ENCODE data around the gene LTBP2. TPM values are rescaled to one million over a fixed set of nuclear protein-coding genes. Genes with fewer than 3 reads are reported as not detected.

LTBP2 gene
- total RNA-seq, 6 experiments from 2014 or later: 0.46 to 3.5 (median 1.7) TPM

DNA sequence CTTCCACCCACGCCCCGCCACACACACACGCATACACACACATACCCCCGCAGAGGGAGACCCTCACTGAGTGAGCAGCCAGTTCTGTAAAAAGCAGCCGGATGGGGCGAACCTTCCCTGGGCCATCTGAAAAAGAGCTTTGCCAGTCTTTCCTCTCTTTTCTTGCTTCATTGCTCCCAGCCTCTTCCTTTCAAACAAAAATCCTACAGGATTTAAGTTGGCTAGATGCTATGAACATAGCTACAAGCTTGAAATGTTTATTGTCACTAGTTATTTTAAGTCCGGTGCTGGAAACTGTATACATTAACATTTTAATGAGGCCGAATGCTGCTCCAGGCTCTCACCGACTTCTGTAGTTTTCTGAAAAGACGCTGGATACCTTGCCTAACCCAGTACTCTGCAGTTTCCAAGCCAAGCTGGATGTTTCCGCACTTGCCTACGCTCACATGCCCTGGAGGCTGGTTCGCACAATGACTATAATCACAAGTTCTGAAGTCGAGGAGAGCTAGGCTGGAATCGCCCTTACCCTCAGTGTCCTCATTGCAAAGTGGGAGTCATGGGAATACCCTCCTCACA lies 39.2 kb downstream of the LTBP2 start:
- no peak for TF ChIP-seq POLR2A (IDR thresholded peaks at IDR 0.05)
- TF ChIP-seq, protein P1, sequence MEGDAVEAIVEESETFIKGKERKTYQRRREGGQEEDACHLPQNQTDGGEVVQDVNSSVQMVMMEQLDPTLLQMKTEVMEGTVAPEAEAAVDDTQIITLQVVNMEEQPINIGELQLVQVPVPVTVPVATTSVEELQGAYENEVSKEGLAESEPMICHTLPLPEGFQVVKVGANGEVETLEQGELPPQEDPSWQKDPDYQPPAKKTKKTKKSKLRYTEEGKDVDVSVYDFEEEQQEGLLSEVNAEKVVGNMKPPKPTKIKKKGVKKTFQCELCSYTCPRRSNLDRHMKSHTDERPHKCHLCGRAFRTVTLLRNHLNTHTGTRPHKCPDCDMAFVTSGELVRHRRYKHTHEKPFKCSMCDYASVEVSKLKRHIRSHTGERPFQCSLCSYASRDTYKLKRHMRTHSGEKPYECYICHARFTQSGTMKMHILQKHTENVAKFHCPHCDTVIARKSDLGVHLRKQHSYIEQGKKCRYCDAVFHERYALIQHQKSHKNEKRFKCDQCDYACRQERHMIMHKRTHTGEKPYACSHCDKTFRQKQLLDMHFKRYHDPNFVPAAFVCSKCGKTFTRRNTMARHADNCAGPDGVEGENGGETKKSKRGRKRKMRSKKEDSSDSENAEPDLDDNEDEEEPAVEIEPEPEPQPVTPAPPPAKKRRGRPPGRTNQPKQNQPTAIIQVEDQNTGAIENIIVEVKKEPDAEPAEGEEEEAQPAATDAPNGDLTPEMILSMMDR (IDR thresholded peaks at IDR 0.05): no peak
- intact Hi-C loops (cut with DNase I): no loop called here
- Histone ChIP-seq H3K27ac (no peak overlapping the region), H3K4me1 (no peaks in the 10 kb centered on the region), H3K36me3 (no peaks in the 10 kb centered on the region), H3K4me3 (no peak overlapping the region), H3K9me3 (no peaks in the 10 kb centered on the region), H3K27me3 (no peaks in the 10 kb centered on the region)
- ATAC-seq: no peak
- peak in 1 of 3 donors; percentile 33 for DNase-seq
- 79% methylated on average over 12 of the region's 15 CpGs for WGBS (ENCODE audit: insufficient coverage, low coverage, low lambda C conversion rate, missing lambda C conversion rate)

DNA sequence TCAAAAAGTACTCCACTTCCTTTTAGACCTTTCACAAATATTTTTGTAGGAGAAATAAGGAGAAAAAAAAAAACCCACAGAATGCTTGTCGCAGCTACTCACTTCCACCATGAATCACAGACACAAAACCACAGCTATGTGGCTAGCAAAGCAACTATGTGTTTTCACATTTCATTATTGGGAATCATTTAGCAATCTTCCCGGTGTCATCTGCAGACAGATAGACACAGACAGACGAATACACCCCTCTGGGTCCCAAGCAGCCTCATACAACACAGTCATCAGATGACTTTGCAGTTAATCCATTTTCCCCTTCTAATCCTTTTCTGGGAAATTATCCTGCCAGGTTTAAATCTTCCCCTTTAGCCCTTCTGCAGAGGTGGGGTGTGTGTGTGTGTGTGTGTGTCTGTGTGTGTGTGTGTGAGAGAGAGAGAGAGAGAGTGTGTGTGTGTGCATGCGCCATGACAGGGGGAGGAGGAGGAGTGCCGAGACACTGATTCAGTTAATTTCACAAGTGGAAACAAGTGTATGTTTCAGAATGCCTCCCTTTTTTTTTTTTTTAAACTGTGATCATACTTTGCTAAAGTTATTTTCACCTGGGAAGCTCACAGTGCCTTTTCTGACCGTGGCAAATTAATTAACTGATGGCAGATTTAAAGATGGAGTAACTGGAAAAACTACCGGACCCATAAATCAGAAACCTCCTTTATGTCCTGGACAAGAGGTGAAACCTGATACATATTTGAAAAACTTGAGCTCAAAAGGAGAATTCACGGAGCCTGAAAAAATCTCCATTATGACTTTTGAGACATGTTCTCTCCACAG lies 39.9 kb downstream of the LTBP2 start:
- H3K9me3 ChIP-seq: no peaks in the 10 kb centered on the region
- ATAC-seq (peak in 2 of 4 donors; percentile 13 to 52), DNase-seq (peak in 1 of 3 donors; percentile 2)

DNA sequence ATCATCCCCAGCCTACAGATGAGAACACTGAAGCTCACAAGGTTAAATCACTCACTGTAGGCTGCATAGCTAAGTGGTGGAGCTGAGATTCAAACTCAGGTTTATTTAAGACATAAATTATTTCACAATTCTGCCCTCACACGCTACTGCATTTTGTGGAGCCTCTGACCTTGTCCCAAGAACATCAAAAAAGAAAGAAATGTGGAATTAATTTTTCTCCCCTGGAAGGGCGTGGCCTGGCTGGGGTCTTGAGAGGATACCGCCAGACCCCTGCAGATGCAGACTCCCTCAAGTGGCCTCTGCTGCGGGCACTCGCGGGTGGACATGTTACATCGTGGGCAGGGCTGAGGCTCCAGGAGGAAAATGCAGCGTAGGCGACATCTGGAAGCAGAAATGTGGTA lies 40.6 kb downstream of the LTBP2 start:
- H3K27ac ChIP-seq: no peak overlapping the region
- H3K36me3 ChIP-seq: no peaks in the 10 kb centered on the region
- H3K4me1 ChIP-seq: no peaks in the 10 kb centered on the region
- intact Hi-C loops (cut with DNase I): no loop called here
- TF ChIP-seq POLR2A (IDR thresholded peaks at IDR 0.05): no peak
- TF ChIP-seq, protein P1 (IDR thresholded peaks at IDR 0.05): no peak
- H3K27me3 ChIP-seq: no peaks in the 10 kb centered on the region
- WGBS (ENCODE audit: insufficient coverage, low coverage, low lambda C conversion rate, missing lambda C conversion rate): 39% methylated on average over 8 of the region's 9 CpGs
- no peak for ATAC-seq
- peak in 1 of 3 donors; percentile 32 for DNase-seq
- no peaks in the 10 kb centered on the region for H3K9me3 ChIP-seq
- H3K4me3 ChIP-seq: no peak overlapping the region

More for the DNA sequence above, 39.9 kb downstream of the LTBP2 start:
- Histone ChIP-seq H3K4me1 (no peaks in the 10 kb centered on the region), H3K4me3 (no peak overlapping the region), H3K27ac (no peak overlapping the region), H3K36me3 (no peaks in the 10 kb centered on the region), H3K27me3 (no peaks in the 10 kb centered on the region)
- TF ChIP-seq, protein P1 (IDR thresholded peaks at IDR 0.05): no peak
- no peak for TF ChIP-seq POLR2A (IDR thresholded peaks at IDR 0.05)
- intact Hi-C loops (cut with DNase I): no loop called here
- 40% methylated on average over 8 of the region's 8 CpGs for WGBS (ENCODE audit: insufficient coverage, low coverage, low lambda C conversion rate, missing lambda C conversion rate)

DNA sequence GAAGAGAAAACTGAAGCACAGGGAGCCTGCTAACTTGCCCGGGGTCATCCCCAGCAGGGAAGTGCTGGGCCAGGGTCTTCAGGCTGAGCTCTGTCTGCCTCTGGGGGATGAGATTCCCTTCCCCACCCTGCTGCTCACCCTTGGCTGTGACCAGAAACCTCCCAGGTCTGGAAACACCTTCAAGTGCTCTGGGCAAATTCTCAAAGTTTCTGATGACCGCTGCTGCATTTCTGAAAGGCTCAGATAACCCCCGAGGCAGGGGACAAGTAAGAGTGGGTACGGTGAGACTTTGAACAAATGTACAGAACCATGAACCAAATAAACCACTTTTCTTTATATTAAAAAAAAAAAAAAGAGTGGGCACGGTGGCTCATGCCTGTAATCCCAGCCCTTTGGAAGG lies 41.3 kb downstream of the LTBP2 start:
- H3K27ac ChIP-seq: no peak overlapping the region
- intact Hi-C loops (cut with DNase I): no loop called here
- no peak overlapping the region for H3K4me3 ChIP-seq

More for the DNA sequence above, 41.3 kb downstream of the LTBP2 start:
- no peaks in the 10 kb centered on the region for H3K36me3 ChIP-seq
- ATAC-seq (no peak), DNase-seq (peak in 1 of 3 donors; percentile 11)
- H3K9me3 ChIP-seq: no peaks in the 10 kb centered on the region
- 82% methylated on average over 4 of the region's 5 CpGs for WGBS (ENCODE audit: insufficient coverage, low coverage, low lambda C conversion rate, missing lambda C conversion rate)
- no peaks in the 10 kb centered on the region for H3K27me3 ChIP-seq
- no peaks in the 10 kb centered on the region for H3K4me1 ChIP-seq
- TF ChIP-seq, protein P1 (IDR thresholded peaks at IDR 0.05): no peak
- no peak for TF ChIP-seq POLR2A (IDR thresholded peaks at IDR 0.05)
